HepG2 (cell line): ENCODE measurements around the gene PTH1R. TPM values are rescaled to one million over a fixed set of nuclear protein-coding genes. Genes with fewer than 3 reads are reported as not detected.

ENCODE experiments used
- ATAC-seq: fragments of 200-7000 bp; cut with Tn5 transposase; 3 replicates; pipeline ENCODE4 v1.9.1; 2020; ENCODE audit warnings: mild to moderate bottlenecking, moderate library complexity
- BruUV-seq: library from RNA; stranded (reverse); fragments of 400-500 nt; replicated peaks from 2 replicates; lab custom pipeline; 2021; lab: Mats Ljungman, UMichigan
- CTCF ChIA-PET: fragments of 300-600 bp; formaldehyde crosslinking; extraction: SDS; loops from one replicate; lab custom pipeline; 2021; ENCODE audit warnings: low total read pairs, inconsistent platforms, low intra/inter-chr PET ratio; lab: Yijun Ruan, JAX
- POLR2A ChIA-PET: fragments of 350-600 bp; sonication (Branson Sonifier 250); formaldehyde crosslinking; loops from one replicate; lab custom pipeline; 2020; ENCODE audit warnings: antibody characterized with exemption, inconsistent platforms; lab: Yijun Ruan, JAX
- DNase-seq: peaks from one replicate; pipeline ENCODE4 v3.0.0-alpha.2; 2015; ENCODE audit warnings: low spot score
- FAIRE-seq: peaks from 3 replicates; lab custom pipeline; 2011; peaks lifted over from hg19 to GRCh38; lab: Jason Lieb, UNC
- H2AFZ ChIP-seq: one replicate; pipeline ENCODE4 v1.6.1; 2011; ENCODE audit warnings: low read length, inconsistent platforms
- H3K27ac ChIP-seq: fragments of 300-600 bp; 3 replicates; pipeline ENCODE4 v1.8.0; 2011; ENCODE audit warnings: mixed run types, mild to moderate bottlenecking, mixed read lengths, low read length, inconsistent platforms; ENCODE audit not compliant: insufficient read depth; ENCODE audit errors: extremely low read length
- H3K27me3 ChIP-seq, 2 experiments: fragments of 200-600 bp in 1 of 2; 2 replicates in 1 of 2; 3 replicates in 1 of 2; pipeline versions ENCODE4 v1.6.0 to v1.8.0; 2011; ENCODE audit warnings: low read length in 2 of 2, mild to moderate bottlenecking in 2 of 2, moderate library complexity in 2 of 2, inconsistent platforms in 1 of 2; ENCODE audit not compliant: insufficient read depth in 2 of 2, control insufficient read depth in 1 of 2
- H3K36me3 ChIP-seq, 2 experiments: fragments of 200-600 bp in 1 of 2; replicated peaks in 1 of 2; 2 replicates in 1 of 2; 3 replicates in 1 of 2; pipeline versions ENCODE4 v1.5.1 to v1.8.0; 2011; ENCODE audit warnings: low read length in 2 of 2, inconsistent platforms in 1 of 2; ENCODE audit not compliant: insufficient read depth in 2 of 2, control insufficient read depth in 1 of 2
- H3K4me1 ChIP-seq: 2 replicates; pipeline ENCODE4 v1.5.1; 2012; ENCODE audit warnings: low read length, inconsistent platforms; ENCODE audit not compliant: insufficient read depth
- H3K4me2 ChIP-seq: 2 replicates; pipeline ENCODE4 v1.6.0; 2011; ENCODE audit warnings: low read depth, low read length, inconsistent platforms
- H3K4me3 ChIP-seq, 3 experiments: fragments of 200-600 bp in 1 of 3; sonication (generic), shearing (Covaris generic) in 1 of 3; replicated peaks in 1 of 3; 2 replicates each; pipeline ENCODE4 v1.5.1; 2011 to 2016; ENCODE audit warnings: low read length in 3 of 3, inconsistent platforms in 2 of 3, low read depth in 2 of 3, mild to moderate bottlenecking in 2 of 3, control low read depth in 1 of 3, mixed read lengths in 1 of 3; ENCODE audit not compliant: insufficient read depth in 1 of 3
- H3K79me2 ChIP-seq: one replicate; pipeline ENCODE4 v1.6.1; 2011; ENCODE audit warnings: low read length, inconsistent platforms; ENCODE audit not compliant: insufficient read depth
- H3K9ac ChIP-seq: 2 replicates; pipeline ENCODE4 v1.6.0; 2011; ENCODE audit warnings: mild to moderate bottlenecking, low read depth, low read length, inconsistent platforms; ENCODE audit not compliant: insufficient read depth
- H3K9me3 ChIP-seq: 2 replicates; pipeline ENCODE4 v1.5.1; 2012; ENCODE audit warnings: mild to moderate bottlenecking, low read length
- H4K20me1 ChIP-seq: 2 replicates; pipeline ENCODE4 v1.6.0; 2011; ENCODE audit warnings: inconsistent platforms, mild to moderate bottlenecking, low read length, moderate library complexity; ENCODE audit not compliant: insufficient read depth
- CSRNP2 ChIP-seq: sonication (generic); formaldehyde crosslinking; conservative IDR thresholded peaks from 2 replicates; pipeline ENCODE4 v1.8.0; 2022; ENCODE audit warnings: low read depth, missing genetic modification reagents
- MEIS1 ChIP-seq: sonication (generic); formaldehyde crosslinking; IDR thresholded peaks from 2 replicates; pipeline ENCODE4 v1.9.0; 2021; ENCODE audit warnings: mild to moderate bottlenecking, missing genetic modification reagents, moderate library complexity, borderline replicate concordance
- POLR2AphosphoS5 ChIP-seq: IDR thresholded peaks from 2 replicates; pipeline ENCODE4 v1.6.1; 2012; ENCODE audit warnings: low read depth, low read length
- TERF1 ChIP-seq: sonication (generic); formaldehyde crosslinking; IDR thresholded peaks from 2 replicates; pipeline ENCODE4 v1.8.0; 2022; ENCODE audit warnings: mild to moderate bottlenecking, missing genetic modification reagents, moderate library complexity
- ZNF343 ChIP-seq: sonication (generic); formaldehyde crosslinking; IDR thresholded peaks from 2 replicates; pipeline ENCODE4 v1.4.0; 2020; ENCODE audit warnings: mild to moderate bottlenecking, missing genetic modification reagents
- ZNF564 ChIP-seq: sonication (generic); formaldehyde crosslinking; IDR thresholded peaks from 2 replicates; pipeline ENCODE4 v1.8.1; 2023; ENCODE audit warnings: mild to moderate bottlenecking, missing genetic modification reagents
- ZNF784 ChIP-seq: sonication (generic); formaldehyde crosslinking; IDR thresholded peaks from 2 replicates; pipeline ENCODE4 v1.5.1; 2020; ENCODE audit warnings: missing genetic modification reagents, mild to moderate bottlenecking, borderline replicate concordance
- WGBS: methylation state at CpG from one replicate; pipeline ENCODE4 v1.1.6; 2017; ENCODE audit warnings: low lambda C conversion rate; 5-methylcytosine and 5-hydroxymethylcytosine counted together
- in situ Hi-C: cut with HindIII; loops from 2 replicates; pipeline ENCODE4 v1.10.0; 2017; ENCODE audit warnings: low pct_unique_long_range_greater_than_20kb; ENCODE audit not compliant: extremely low pct_ligation_motif_present
- intact Hi-C: fragments of 100-400 bp; cut with micrococcal nuclease; formaldehyde crosslinking; loops from one replicate; pipeline ENCODE4 v1.10.0; 2022; ENCODE audit not compliant: unreplicated experiment
- polyA plus RNA-seq, 8 experiments: library from polyadenylated mRNA; depleted of rRNA in 3 of 8; stranded (reverse) in 7 of 8; unstranded in 1 of 8; fragments of >200 nt; fragmentation: Illumina TruSeq in 4 of 8; extraction: Trizol in 4 of 8; gene quantifications; 2 replicates each; pipeline versions ENCODE4 v1.2.1 to v1.2.3, GENCODE V29; 2011 to 2016; ENCODE audit warnings: low read depth in 4 of 8, missing spikeins in 1 of 8, mixed read lengths in 1 of 8; ENCODE audit not compliant: insufficient read depth in 1 of 8
- total RNA-seq, 5 experiments: library from RNA; depleted of rRNA; stranded (reverse); fragments of >200 nt; fragmentation: Illumina TruSeq; extraction: Trizol; gene quantifications; 2 replicates each; pipeline ENCODE4 v1.2.3, GENCODE V29; 2016; ENCODE audit warnings: low read depth in 1 of 5
- TF ChIP-seq, protein P1 (sequence below): sonication (generic); formaldehyde crosslinking; IDR thresholded peaks from 2 replicates; pipeline ENCODE4 v1.4.0; 2020; ENCODE audit warnings: missing genetic modification reagents, borderline replicate concordance

Gene PTH1R
- total and polyA plus RNA-seq, 2 of the 13 experiments (the other 11 are each of a cell fraction or from before 2014, with no cell fraction given): not detected

- intact Hi-C loops: no loop called here
- H3K36me3 ChIP-seq: no peaks in the 10 kb centered on the region
- ChIA-PET POLR2A (no interaction called here), CTCF (no interaction called here)
- H3K27me3 ChIP-seq: peaks cover 5 to 17% of the 10 kb centered on the region in 2 experiments; a peak in 3 of 5 replicates
- H3K9me3 ChIP-seq: no peaks in the 10 kb centered on the region
- in situ Hi-C loops: no loop called here
- H3K79me2 ChIP-seq: no peaks in the 10 kb centered on the region
- ATAC-seq (no peak), FAIRE-seq (no peak), DNase-seq (no peak)
- H3K4me1 ChIP-seq: peaks cover 27% of the 10 kb centered on the region
- 0% methylated on average over 4 of the region's 11 CpGs for WGBS
- H3K4me3 ChIP-seq: no peak overlapping the region
- H4K20me1 ChIP-seq: no peaks in the 10 kb centered on the region
- BruUV-seq: no TSS peak
- H3K27ac ChIP-seq: no peak overlapping the region
- H2AFZ ChIP-seq: no peak overlapping the region
- H3K9ac ChIP-seq: no peak overlapping the region
- no peak for TF ChIP-seq ZNF564 (CRISPR knock-in tag)
- TF ChIP-seq ZNF343 (CRISPR knock-in tag): no peak
- no peak for TF ChIP-seq MEIS1 (CRISPR knock-in tag)
- TF ChIP-seq, protein P1, sequence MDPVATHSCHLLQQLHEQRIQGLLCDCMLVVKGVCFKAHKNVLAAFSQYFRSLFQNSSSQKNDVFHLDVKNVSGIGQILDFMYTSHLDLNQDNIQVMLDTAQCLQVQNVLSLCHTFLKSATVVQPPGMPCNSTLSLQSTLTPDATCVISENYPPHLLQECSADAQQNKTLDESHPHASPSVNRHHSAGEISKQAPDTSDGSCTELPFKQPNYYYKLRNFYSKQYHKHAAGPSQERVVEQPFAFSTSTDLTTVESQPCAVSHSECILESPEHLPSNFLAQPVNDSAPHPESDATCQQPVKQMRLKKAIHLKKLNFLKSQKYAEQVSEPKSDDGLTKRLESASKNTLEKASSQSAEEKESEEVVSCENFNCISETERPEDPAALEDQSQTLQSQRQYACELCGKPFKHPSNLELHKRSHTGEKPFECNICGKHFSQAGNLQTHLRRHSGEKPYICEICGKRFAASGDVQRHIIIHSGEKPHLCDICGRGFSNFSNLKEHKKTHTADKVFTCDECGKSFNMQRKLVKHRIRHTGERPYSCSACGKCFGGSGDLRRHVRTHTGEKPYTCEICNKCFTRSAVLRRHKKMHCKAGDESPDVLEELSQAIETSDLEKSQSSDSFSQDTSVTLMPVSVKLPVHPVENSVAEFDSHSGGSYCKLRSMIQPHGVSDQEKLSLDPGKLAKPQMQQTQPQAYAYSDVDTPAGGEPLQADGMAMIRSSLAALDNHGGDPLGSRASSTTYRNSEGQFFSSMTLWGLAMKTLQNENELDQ (CRISPR knock-in tag): no peak
- TF ChIP-seq ZNF784 (CRISPR knock-in tag): no peak
- TF ChIP-seq TERF1 (CRISPR knock-in tag): no peak
- TF ChIP-seq CSRNP2 (CRISPR knock-in tag): no peak
- no peak for TF ChIP-seq POLR2AphosphoS5
- no peak overlapping the region for H3K4me2 ChIP-seq
Observed at GRCh38 chr3:46859001-46859710, 18.4 kb upstream of the PTH1R start.
